Thymus (tissue), 11 donors: Measurements from ENCODE around the gene ALDH1L2. TPM values are rescaled to one million over a fixed set of nuclear protein-coding genes. Genes with fewer than 3 reads are reported as not detected.

ENCODE experiments used
- DNase-seq, 9 donors: peaks; one replicate each; pipeline ENCODE4 v3.0.0-alpha.2; 2013; ENCODE audit warnings: low spot score in 9 of 9, low read depth in 6 of 9, missing footprints in 1 of 9
- H3K27ac ChIP-seq, 2 donors: one replicate each; pipeline ENCODE4 v1.5.1; 2013; ENCODE audit warnings: control low read depth in 1 of 2, low read depth in 1 of 2, low read length in 1 of 2, mild to moderate bottlenecking in 1 of 2, moderate library complexity in 1 of 2
- H3K27me3 ChIP-seq, 2 donors: one replicate each; pipeline ENCODE4 v1.5.1; 2013; ENCODE audit warnings: low read length in 1 of 2; ENCODE audit not compliant: control insufficient read depth in 2 of 2, insufficient read depth in 1 of 2
- H3K36me3 ChIP-seq, 2 donors: one replicate each; pipeline ENCODE4 v1.5.1; 2013; ENCODE audit warnings: low read length in 1 of 2, mild to moderate bottlenecking in 1 of 2, moderate library complexity in 1 of 2; ENCODE audit not compliant: control insufficient read depth in 2 of 2, insufficient read depth in 2 of 2
- H3K4me1 ChIP-seq, 2 donors: one replicate each; pipeline ENCODE4 v1.5.1; 2013; ENCODE audit warnings: low read length in 2 of 2; ENCODE audit not compliant: control insufficient read depth in 2 of 2, insufficient read depth in 2 of 2
- H3K4me3 ChIP-seq, 2 donors: one replicate each; pipeline ENCODE4 v1.5.1; 2013; ENCODE audit warnings: low read length in 2 of 2, control low read depth in 1 of 2, mild to moderate bottlenecking in 1 of 2
- H3K9me3 ChIP-seq, 2 donors: one replicate each; pipeline ENCODE4 v1.5.1; 2013; ENCODE audit warnings: low read length in 1 of 2, mild to moderate bottlenecking in 1 of 2; ENCODE audit not compliant: control insufficient read depth in 2 of 2, insufficient read depth in 1 of 2
- WGBS: extraction: QIAGEN DNeasy Blood & Tissue Kit; methylation state at CpG from one replicate; pipeline ENCODE4 v1.1.7; 2013; 5-methylcytosine and 5-hydroxymethylcytosine counted together
- polyA plus RNA-seq: library from polyadenylated mRNA; stranded (reverse); fragments of 200-250 nt; gene quantifications from one replicate; pipeline ENCODE4 v1.2.3, GENCODE V29; 2013
- total RNA-seq: library from RNA; stranded (reverse); fragments of 120-200 nt; gene quantifications from one replicate; pipeline ENCODE4 v1.2.4, GENCODE V29; 2013
- donor health status: healthy.

The ALDH1L2 gene
- total and polyA plus RNA-seq, 2 donors = 0.24 to 0.55 TPM

DNA sequence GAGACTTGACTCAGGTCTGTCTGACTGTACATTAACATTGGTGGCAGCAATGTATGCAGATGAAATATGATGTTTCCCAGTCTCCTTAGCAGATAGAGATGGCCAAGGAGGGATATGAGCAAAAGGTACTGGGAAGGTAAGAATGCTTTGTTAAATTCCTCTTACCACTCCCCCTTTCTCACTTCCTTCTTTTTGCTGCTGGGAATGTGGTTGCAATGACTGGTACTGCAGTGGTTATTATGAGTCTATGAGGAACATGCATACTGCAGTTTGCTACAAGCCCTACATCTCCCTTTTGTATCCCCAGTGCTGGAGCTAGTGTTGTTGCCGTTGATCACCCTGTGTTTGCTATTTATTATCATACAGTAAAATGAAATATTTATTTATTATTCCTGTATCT is 35.9 kb downstream of the ALDH1L2 start:
- Histone ChIP-seq H3K4me3 (no peak overlapping the region), H3K36me3 (no peaks in the 10 kb centered on the region), H3K27ac (no peak overlapping the region), H3K4me1 (no peaks in the 10 kb centered on the region), H3K9me3 (no peaks in the 10 kb centered on the region), H3K27me3 (no peaks in the 10 kb centered on the region)
- 99% methylated on average over 1 of the region's 1 CpG for WGBS
- no peak for DNase-seq

DNA sequence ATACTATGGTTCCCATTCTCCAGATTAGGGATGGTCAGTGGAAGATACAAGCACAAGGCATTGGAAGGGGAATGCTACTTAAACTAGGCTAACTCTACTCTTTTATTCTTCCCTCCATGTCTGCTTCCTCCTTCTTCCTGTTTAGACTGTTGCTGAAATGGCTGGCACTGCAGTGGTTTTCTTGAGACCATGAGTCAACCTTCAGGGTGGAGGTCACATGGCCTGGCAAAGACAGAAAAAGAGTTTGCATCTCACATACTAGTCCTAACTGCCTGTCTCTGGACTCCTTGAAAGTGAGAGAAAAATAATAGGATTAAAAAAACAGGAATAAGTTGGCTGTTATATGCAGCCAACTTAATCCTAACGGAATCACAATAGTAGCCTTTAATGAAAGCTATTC is 37.0 kb downstream of the ALDH1L2 start:
- 100% methylated on average over 1 of the region's 1 CpG for WGBS
- H3K27ac ChIP-seq = no peak overlapping the region
- H3K9me3 ChIP-seq = no peaks in the 10 kb centered on the region
- no peaks in the 10 kb centered on the region for H3K27me3 ChIP-seq
- H3K4me3 ChIP-seq = no peak overlapping the region
- no peaks in the 10 kb centered on the region for H3K36me3 ChIP-seq
- no peak for DNase-seq
- no peaks in the 10 kb centered on the region for H3K4me1 ChIP-seq

DNA sequence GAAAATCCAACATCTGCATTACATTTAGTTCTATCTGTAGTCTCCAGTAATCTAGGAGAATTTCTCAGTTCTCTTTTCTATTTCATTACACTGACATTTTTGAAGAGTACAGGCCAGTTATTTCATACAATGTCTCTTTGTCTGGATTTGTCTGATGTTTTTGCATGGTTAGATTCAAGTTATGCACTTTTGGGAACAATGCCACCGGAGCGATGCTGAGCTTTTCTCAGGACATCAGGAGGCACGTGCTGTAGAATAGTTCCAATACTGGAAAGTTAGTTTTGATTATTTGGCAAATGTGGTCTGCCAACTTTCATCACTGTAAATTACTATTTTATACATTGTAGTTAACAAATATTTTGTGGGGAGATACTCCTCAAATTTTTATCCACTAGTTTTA is 43.1 kb downstream of the ALDH1L2 start:
- Histone ChIP-seq H3K36me3 (no peaks in the 10 kb centered on the region), H3K4me1 (no peaks in the 10 kb centered on the region), H3K4me3 (no peak overlapping the region), H3K9me3 (no peaks in the 10 kb centered on the region), H3K27ac (no peak overlapping the region), H3K27me3 (no peaks in the 10 kb centered on the region)
- WGBS = 94% methylated on average over 3 of the region's 3 CpGs
- no peak for DNase-seq

DNA sequence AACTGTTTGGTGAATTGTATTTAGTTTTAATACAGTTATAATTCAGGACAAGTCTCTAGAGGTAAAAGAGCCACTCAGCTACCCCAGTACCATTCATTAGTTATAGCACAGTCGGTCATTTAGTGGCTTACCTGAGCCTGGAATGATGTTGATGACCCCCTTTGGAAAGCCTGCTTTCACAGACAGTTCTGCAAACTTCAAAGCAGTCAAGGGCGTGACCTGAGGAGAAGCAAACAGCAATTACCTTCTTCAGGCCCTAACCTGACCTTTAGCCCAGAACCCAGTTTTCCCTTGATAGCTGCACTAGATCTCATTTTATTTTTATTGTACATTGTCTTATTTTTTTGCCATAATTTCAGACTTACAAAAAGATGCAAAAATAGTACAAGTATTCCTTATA is 43.8 kb downstream of the ALDH1L2 start:
- no peak for DNase-seq
- Histone ChIP-seq H3K36me3 (no peaks in the 10 kb centered on the region), H3K27ac (no peak overlapping the region), H3K9me3 (no peaks in the 10 kb centered on the region), H3K4me1 (no peaks in the 10 kb centered on the region), H3K27me3 (no peaks in the 10 kb centered on the region), H3K4me3 (no peak overlapping the region)
- 67% methylated on average over 2 of the region's 2 CpGs for WGBS

DNA sequence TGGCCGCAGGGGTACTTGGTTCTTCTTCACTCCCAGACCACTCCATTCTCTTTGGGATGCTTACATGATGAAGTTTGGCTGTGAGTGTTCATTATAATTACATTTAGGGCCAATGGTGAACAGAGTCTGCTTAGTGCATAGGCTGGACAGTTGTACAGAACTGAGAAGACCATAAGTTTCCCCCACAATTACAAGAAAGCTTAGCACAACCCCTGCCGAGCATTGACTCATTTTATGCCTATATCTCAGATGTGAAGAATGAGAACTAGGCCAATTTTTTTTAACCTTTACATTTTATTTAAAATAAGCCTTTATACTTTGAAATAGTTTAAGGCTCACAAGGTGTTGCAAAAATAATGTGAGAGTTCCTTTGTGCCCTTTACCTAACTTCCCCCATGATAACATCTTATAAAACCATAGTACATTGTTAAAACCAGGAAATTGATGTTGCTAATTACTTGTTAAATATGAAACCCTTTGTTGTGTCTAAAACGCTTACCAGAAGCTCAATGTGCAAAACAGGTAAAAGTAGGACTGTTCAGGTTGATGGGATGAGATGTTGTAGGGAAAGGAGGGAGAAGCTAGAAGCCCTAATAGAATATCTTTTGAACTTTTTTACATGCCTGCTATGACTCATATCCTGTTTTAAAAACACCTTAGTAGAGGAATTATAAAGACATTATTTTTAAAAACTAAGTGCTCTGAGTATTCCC is 47.2 kb downstream of the ALDH1L2 start:
- no peaks in the 10 kb centered on the region for H3K36me3 ChIP-seq
- no peak overlapping the region for H3K27ac ChIP-seq
- no peaks in the 10 kb centered on the region for H3K9me3 ChIP-seq
- no peak overlapping the region for H3K4me3 ChIP-seq
- peak in 1 of 9 donors; percentile 12 for DNase-seq
- WGBS = 74% methylated on average over 3 of the region's 3 CpGs
- H3K27me3 ChIP-seq = no peaks in the 10 kb centered on the region
- H3K4me1 ChIP-seq = no peaks in the 10 kb centered on the region

DNA sequence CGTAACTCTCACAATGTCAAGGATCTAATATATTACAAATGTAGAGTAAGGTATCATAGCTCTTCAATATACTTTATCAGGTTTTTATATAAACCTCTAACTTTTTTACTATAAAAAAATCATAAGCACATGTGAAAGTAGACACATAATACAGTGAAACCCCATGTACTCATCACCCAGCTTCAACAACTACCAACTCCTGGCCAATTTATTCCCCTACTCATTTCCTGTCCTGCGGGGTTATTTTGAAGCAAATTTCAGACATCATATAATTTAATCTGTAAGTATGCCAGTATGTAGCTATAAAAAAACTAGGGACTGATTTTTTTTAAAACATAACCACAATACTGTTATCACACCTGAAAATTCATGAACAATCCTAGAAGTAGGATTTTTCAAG is 50.4 kb downstream of the ALDH1L2 start:
- DNase-seq = no peak
- Histone ChIP-seq H3K4me1 (no peaks in the 10 kb centered on the region), H3K36me3 (no peaks in the 10 kb centered on the region), H3K27ac (no peak overlapping the region), H3K9me3 (no peaks in the 10 kb centered on the region), H3K4me3 (no peak overlapping the region), H3K27me3 (no peaks in the 10 kb centered on the region)
- 57% methylated on average over 2 of the region's 2 CpGs for WGBS

DNA sequence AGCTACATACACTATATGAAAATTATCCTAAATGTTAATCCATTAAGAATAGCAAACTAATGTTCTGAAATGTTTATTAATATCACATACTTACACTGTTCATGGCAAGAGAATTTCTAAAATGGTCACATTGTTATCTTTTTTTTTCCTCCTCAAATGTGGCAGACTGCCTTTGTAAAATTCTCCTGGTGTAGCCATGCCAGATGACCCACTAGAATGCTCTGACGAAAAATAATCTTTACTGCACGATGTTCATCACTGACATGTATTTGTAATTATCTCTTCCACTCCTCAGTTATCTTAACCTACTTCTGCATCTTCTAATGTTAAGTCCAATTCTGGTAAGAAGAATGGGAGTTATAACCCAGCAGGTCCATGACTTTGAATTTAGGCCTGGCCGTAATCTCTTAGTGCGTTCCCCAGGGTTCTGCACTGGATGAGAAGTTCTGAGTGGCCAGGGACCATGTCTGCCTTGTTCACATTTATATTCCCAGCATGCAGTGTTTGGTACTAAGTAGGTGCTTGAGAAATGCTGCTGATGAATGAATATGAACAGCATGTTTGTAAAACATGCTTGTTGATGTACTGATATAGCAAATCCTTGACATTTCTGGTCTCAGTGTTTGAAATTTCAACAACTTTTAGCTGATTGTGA is 51.4 kb downstream of the ALDH1L2 start:
- Histone ChIP-seq H3K27ac (no peak overlapping the region), H3K36me3 (no peaks in the 10 kb centered on the region), H3K9me3 (no peaks in the 10 kb centered on the region), H3K4me1 (no peaks in the 10 kb centered on the region), H3K27me3 (no peaks in the 10 kb centered on the region), H3K4me3 (no peak overlapping the region)
- DNase-seq = no peak
- WGBS = 99% methylated on average over 4 of the region's 4 CpGs

DNA sequence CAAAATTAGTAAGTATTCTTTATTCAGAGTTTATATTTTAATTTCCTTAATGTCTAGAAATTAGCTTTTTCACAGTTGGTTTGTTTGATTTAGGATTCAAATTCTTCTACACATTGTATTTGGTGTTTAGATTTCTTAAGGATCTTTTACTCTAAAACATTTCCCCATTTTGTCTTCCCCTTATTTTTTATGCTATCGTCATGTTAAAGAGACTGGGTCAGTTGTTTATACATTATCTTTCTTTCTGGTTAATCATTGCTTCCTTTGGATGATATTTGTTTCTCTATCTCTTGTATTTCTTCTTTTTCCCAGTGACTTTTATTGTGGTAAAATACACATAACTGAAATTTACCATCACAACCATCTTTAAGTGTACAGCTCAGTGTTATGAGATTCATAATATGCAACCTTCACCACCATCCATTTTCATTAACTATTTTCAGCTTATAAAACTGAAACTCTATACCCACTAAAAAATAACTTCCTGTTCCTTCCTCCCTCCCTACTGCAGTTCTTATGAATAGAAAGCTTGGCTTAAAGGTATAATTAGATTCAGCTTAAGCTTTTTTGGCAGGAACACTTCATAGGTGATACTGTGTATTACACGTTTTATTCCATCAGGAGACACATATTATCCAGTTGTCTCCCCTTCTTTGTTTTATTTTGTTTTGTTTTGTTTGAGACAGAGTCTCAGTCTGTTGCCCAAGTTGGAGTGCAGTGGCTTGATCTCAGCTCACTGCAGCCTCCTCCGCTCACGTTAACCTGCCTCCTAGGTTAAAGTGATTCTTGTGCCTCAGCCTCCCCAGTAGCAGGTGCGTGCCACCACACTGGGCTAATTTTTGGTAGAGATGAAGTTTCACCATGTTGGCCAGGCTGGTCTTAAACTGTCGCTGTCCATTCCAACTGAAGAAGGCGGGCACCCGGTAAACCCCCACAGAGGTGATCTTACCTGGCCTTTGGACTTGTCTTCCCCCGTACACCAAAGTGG is 53.1 kb downstream of the ALDH1L2 start:
- 93% methylated on average over 9 of the region's 9 CpGs for WGBS
- Histone ChIP-seq H3K4me3 (no peak overlapping the region), H3K36me3 (no peaks in the 10 kb centered on the region), H3K9me3 (no peaks in the 10 kb centered on the region), H3K27me3 (no peaks in the 10 kb centered on the region), H3K27ac (no peak overlapping the region), H3K4me1 (no peaks in the 10 kb centered on the region)
- no peak for DNase-seq

DNA sequence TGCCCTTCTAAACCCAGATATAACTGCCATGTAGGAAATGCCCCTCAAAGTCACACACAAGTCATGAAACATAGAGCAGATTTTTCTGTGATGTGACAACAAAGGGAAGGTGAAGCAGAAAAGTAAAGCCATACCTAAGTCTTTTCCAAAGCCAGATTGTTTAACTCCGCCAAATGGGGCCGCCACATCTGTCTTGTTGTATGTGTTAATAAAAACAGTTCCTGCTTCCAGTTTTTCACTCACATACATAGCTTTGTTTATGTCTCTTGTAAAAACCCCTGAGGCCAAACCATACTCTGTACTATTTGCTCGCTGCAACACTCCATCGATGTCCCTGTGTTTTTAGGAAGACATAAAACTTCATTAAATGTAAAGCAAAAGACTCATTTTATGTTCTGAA is 57.8 kb downstream of the ALDH1L2 start:
- H3K36me3 ChIP-seq = no peaks in the 10 kb centered on the region
- no peaks in the 10 kb centered on the region for H3K9me3 ChIP-seq
- no peaks in the 10 kb centered on the region for H3K27me3 ChIP-seq
- 98% methylated on average over 4 of the region's 4 CpGs for WGBS
- DNase-seq = no peak
- H3K27ac ChIP-seq = no peak overlapping the region
- H3K4me1 ChIP-seq = no peaks in the 10 kb centered on the region
- no peak overlapping the region for H3K4me3 ChIP-seq
